DMS 273 treated with DMSO at 0.1 percent for 48 hours (cell line): Measurements from ENCODE around the gene EXOC3L1.

ENCODE experiments used
- DNase-seq: peaks from one replicate; lab custom pipeline; 2025; lab: John Stamatoyannopoulos, UW

Gene EXOC3L1

GRCh38 chr16:67215706-67216105, 25.8 kb upstream of the EXOC3L1 start:
- no peak for DNase-seq

- DNase-seq = no peak
Observed at GRCh38 chr16:67213197-67214019, 23.5 kb upstream of the EXOC3L1 start.

- no peak for DNase-seq
Observed at GRCh38 chr16:67212766-67213165, 22.8 kb upstream of the EXOC3L1 start.

- DNase-seq = no peak
Observed at GRCh38 chr16:67211674-67212073, 21.7 kb upstream of the EXOC3L1 start.

- DNase-seq = no peak
Observed at GRCh38 chr16:67210069-67210937, 20.4 kb upstream of the EXOC3L1 start.

- DNase-seq = no peak
Observed at GRCh38 chr16:67209565-67209964, 19.6 kb upstream of the EXOC3L1 start.

- DNase-seq = no peak
Observed at GRCh38 chr16:67208154-67208896, 18.4 kb upstream of the EXOC3L1 start.

- DNase-seq = no peak
Observed at GRCh38 chr16:67207249-67208091, 17.5 kb upstream of the EXOC3L1 start.

GRCh38 chr16:67206838-67207248, 16.9 kb upstream of the EXOC3L1 start:
- DNase-seq = no peak

- no peak for DNase-seq
Observed at GRCh38 chr16:67206129-67206837, 16.3 kb upstream of the EXOC3L1 start.

- no peak for DNase-seq
Observed at GRCh38 chr16:67204076-67204475, 14.1 kb upstream of the EXOC3L1 start.

GRCh38 chr16:67202956-67203493, 13.1 kb upstream of the EXOC3L1 start:
- DNase-seq = no peak

GRCh38 chr16:67202426-67202825, 12.5 kb upstream of the EXOC3L1 start:
- DNase-seq = no peak

GRCh38 chr16:67201411-67202345, 11.7 kb upstream of the EXOC3L1 start:
- no peak for DNase-seq

- DNase-seq = no peak
Observed at GRCh38 chr16:67200491-67200890, 10.6 kb upstream of the EXOC3L1 start.

GRCh38 chr16:67199808-67200198, 9.9 kb upstream of the EXOC3L1 start:
- DNase-seq = no peak

- no peak for DNase-seq
Observed at GRCh38 chr16:67199011-67199807, 9.3 kb upstream of the EXOC3L1 start, which contains the start of gene ELMO3. Gene ELMO3, plus strand, starts transcription at chr16:67199131. Its CDS starts 196 bp downstream, at chr16:67199327.

- peak; percentile 49 for DNase-seq
Observed at GRCh38 chr16:67198238-67198734, 8.3 kb upstream of the EXOC3L1 start.
